RWPE1 (cell line): ENCODE results near the gene SKOR2.

Experiments
- CTCF ChIA-PET: fragments of 350-600 bp; sonication (Branson Sonifier 250); formaldehyde crosslinking; extraction: SDS; loops from one replicate; lab custom pipeline; 2021; lab: Yijun Ruan, JAX
- POLR2A ChIA-PET: fragments of 400-600 bp; formaldehyde crosslinking; extraction: SDS; loops from one replicate; lab custom pipeline; 2020; ENCODE audit warnings: antibody characterized with exemption; ENCODE audit not compliant: low non-redundant PET; lab: Yijun Ruan, JAX
- DNase-seq: peaks from one replicate; pipeline ENCODE4 v3.0.0; 2012; ENCODE audit warnings: low spot score
- H3K27ac ChIP-seq: fragments of 450-650 bp; 2 replicates; pipeline ENCODE4 v1.5.1; 2017
- CTCF ChIP-seq: fragments of 450-650 bp; conservative IDR thresholded peaks from 2 replicates; pipeline ENCODE4 v1.5.1; 2017; ENCODE audit warnings: low read depth, mild to moderate bottlenecking

The SKOR2 gene

GRCh38 chr18:47246027-47246971 is 5.2 kb downstream of the SKOR2 start:
- POLR2A ChIA-PET: no interaction called here
- no peak for TF ChIP-seq CTCF
- CTCF ChIA-PET: no interaction called here
- no peak for DNase-seq
- no peak overlapping the region for H3K27ac ChIP-seq

- TF ChIP-seq CTCF: no peak
- ChIA-PET CTCF (no interaction called here), POLR2A (no interaction called here)
- H3K27ac ChIP-seq: no peak overlapping the region
- no peak for DNase-seq
Measured at GRCh38 chr18:47244086-47244485, 7.4 kb downstream of the SKOR2 start.

GRCh38 chr18:47235096-47235495 is 16.4 kb downstream of the SKOR2 start:
- DNase-seq: no peak
- CTCF ChIA-PET: no interaction called here
- TF ChIP-seq CTCF: no peak
- no peak overlapping the region for H3K27ac ChIP-seq
- POLR2A ChIA-PET: no interaction called here

- POLR2A ChIA-PET: no interaction called here
- H3K27ac ChIP-seq: no peak overlapping the region
- CTCF ChIA-PET: interaction anchor here (0.6 kb wide), 1 partner anchor 1070 kb away, joined by 3 read pairs; no protein-coding TSS in a partner anchor
- DNase-seq: no peak
- TF ChIP-seq CTCF: no peak
Measured at GRCh38 chr18:47226660-47227059, 24.8 kb downstream of the SKOR2 start.

- H3K27ac ChIP-seq: no peak overlapping the region
- DNase-seq: peak; percentile 26
- ChIA-PET CTCF (interaction anchor here (0.6 to 1.3 kb wide), 5 partner anchors 11 to 1220 kb away, joined by 3 to 8 read pairs (median 3); no protein-coding TSS in a partner anchor), POLR2A (no interaction called here)
- peak; percentile 57 for TF ChIP-seq CTCF
Measured at GRCh38 chr18:47215554-47216138, 35.8 kb downstream of the SKOR2 start.

GRCh38 chr18:47209171-47209570 is 42.3 kb downstream of the SKOR2 start:
- ChIA-PET POLR2A (no interaction called here), CTCF (interaction anchor here (0.5 to 0.6 kb wide), 2 partner anchors 12 to 43 kb away, joined by 3 to 4 read pairs; no protein-coding TSS in a partner anchor)

More at GRCh38 chr18:47209171-47209570, 42.3 kb downstream of the SKOR2 start:
- no peak for DNase-seq
- no peak overlapping the region for H3K27ac ChIP-seq
- TF ChIP-seq CTCF: no peak
